HG03565 (cell line): ENCODE results near the gene B3GNT2.
A peak's percentile ranks its signal among the peaks of the same experiment; 100 is the strongest.
"Not testable (repeated sequence)": the region's sequence is repeated elsewhere in the genome, so short reads cannot be mapped to it uniquely, and the experiment has no call there.

Source experiments
- ATAC-seq: cut with Tn5 transposase; IDR thresholded peaks from one replicate; pipeline ENCODE4 v1.9.1; 2021; ENCODE audit warnings: mild to moderate bottlenecking, moderate library complexity; ENCODE audit not compliant: unreplicated experiment

Gene B3GNT2, protein sequence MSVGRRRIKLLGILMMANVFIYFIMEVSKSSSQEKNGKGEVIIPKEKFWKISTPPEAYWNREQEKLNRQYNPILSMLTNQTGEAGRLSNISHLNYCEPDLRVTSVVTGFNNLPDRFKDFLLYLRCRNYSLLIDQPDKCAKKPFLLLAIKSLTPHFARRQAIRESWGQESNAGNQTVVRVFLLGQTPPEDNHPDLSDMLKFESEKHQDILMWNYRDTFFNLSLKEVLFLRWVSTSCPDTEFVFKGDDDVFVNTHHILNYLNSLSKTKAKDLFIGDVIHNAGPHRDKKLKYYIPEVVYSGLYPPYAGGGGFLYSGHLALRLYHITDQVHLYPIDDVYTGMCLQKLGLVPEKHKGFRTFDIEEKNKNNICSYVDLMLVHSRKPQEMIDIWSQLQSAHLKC

DNA sequence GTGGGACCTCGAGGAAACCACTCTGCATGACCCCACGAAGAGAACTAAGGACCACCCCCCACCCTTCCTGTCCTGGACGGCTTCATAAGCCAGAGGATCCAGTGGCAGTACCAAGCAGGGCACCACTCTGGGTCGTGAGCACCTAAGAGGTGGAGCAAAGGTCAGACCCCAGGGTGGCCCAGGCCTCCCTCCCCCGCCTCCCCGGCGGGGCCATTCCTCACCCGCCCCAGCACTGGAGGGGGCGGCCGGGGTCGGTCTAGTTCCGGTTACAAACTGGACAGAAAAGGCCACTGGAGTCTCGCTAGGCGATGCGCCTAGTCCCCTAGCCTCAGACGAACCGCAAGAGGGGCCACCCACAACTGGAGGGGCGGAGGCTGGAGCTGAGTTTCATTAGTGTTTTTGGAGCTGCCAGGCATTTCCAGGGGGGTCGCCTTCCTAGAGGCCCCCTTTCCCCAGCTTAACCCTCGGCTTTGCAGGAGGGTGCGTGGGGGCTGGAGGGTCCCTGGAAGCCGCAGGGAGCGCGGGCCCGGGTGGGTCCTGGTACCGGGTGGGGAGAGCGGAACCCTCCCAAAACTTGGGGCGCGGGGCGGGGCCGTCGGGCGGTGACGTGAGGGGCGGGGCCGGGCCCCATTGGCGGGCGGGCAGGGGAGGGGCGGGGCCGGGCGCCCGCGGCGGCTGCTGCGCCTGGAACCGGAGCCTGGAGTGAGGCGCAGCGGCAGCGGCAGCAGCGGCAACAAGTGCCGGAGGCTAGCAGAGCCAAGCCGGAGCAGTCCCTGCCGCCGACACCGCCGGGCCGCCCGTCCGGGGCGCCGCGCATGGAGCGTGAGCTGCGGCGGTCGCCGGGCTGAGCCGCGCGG is at the start of gene B3GNT2:
Gene B3GNT2, plus strand, starts transcription at position 695 of the 857 bp plus-strand sequence. CDS start 26,106 bp downstream, outside the sequence.
- ATAC-seq = peak; percentile 36

DNA sequence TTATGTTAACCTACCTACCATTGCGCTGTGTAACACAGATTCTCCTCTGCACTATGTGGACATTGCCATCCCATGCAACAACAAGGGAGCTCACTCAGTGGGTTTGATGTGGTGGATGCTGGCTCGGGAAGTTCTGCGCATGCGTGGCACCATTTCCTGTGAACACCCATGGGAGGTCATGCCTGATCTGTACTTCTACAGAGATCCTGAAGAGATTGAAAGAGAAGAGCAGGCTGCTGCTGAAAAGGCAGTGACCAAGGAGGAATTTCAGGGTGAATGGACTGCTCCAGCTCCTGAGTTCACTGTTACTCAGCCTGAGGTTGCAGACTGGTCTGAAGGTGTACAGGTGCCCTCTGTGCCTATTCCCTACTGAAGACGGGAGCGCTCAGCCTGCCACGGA is 49.1 kb upstream of the B3GNT2 start:
- ATAC-seq = not testable (repeated sequence)

DNA sequence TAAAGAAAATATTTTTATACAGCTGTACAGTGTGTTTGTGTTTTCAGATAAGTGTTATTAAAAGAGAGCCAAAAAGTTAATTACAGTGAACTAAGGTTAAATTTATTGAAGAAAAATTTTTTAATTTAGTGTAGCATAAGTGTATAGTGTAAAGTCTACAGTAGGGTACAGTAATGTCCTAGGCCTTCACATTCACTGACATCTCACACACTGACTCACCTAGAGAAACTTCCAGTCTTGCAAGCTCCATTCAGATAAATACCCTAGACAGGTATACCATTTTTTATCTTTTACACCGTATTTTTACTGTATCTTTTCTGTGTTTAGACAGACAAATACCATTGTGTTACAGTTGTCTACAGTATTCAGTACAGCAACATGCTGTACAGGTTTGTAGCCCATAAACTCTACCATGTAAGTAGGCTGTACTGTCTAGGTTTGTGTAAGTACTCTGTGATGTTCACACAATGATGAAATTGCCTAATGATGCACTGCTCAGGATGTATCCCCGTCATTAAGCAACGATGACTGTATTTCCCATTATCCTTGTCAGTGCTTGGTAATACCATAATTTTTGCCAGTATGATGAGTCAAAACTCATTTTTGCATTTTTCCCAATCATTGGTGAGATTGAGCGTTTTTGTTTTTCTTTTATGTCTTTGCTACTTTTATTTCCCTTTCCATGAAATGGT is 48.2 kb upstream of the B3GNT2 start:
- ATAC-seq = no peak

DNA sequence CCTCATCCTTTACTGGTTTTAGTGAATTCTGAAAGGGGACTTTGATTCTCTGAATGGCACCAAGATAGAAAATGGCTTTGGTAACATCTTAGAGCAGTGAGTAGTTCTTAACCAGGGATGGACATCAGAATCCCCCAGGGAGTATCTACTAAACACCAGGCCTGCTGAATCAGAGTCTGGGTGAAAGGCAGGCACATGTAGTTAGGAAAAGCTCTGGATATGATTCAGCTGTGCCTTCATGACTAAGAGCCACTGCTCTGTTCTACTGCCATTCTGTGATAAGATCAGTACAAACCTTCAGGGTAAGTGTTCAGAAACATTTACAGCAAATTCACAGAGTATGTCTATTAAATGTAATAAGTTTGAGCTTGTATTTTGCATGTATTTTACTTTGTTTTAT is 46.2 kb upstream of the B3GNT2 start:
- no peak for ATAC-seq

DNA sequence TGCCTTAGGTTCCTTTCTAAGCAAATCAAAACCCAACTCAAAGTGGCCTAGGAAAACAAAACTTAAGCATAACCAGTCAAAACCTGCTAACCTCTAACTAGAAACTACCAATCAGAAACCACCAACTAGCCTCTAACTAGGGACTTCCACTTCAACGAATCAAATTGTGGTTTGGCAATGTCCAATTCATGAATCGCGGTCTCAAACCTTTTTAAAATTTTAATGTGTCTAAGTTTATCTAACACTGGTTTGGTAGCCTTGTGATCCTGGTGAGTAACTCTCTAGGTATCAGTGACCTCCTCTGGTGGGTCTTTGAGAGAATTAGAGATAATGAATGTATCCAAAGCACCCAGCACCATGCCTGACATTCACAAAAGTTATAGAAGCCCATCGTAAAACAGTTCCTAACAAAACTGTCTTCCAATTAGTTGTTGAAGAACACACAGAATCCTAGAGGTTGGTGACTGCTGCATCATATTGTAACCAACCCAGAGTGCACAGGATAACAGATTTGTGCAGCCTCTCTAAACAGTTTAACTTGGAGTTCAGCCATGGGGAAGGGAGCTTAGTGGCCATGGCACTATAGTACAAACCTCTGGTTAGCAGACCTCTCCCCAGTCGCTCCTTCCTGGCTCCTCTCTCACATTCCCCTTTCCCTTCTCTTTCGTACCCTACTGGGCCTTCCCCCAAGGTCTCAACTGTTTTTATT is 45.2 kb upstream of the B3GNT2 start:
- no peak for ATAC-seq

DNA sequence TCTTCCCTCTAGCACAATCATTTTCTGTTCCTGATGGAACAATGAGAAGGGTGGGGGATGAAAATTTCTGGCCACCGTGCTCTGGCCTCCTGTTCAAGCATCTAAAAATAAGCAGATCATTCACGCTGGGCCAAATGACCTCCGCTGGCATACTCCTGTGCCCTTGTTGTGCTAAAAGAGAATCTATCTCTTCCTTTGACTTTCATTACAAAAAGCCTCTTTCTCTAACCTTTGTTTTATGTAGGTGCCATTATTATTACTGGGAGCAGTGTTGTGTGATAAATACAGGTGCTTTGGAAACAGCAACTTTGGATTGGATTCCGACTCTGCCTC is 44.6 kb upstream of the B3GNT2 start:
- no peak for ATAC-seq

DNA sequence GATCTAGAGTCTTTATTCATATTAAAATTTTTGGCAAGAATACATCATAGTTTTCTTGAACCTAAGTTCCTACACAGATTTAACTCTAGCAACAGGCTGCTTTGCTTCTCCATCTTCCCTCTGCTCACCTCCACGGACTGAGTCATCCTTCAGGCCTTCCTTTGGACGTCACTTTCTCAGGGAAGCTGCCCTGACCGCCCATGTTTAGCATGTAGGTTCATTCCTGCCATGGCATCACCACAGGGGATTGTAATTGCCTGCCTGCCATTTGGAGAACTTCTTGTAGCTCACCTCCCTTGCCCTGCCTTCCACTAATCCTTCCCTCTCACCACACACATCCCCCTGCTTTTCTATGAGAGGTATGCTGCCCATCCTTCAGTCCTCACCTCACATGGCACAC is 43.9 kb upstream of the B3GNT2 start:
- ATAC-seq = no peak

DNA sequence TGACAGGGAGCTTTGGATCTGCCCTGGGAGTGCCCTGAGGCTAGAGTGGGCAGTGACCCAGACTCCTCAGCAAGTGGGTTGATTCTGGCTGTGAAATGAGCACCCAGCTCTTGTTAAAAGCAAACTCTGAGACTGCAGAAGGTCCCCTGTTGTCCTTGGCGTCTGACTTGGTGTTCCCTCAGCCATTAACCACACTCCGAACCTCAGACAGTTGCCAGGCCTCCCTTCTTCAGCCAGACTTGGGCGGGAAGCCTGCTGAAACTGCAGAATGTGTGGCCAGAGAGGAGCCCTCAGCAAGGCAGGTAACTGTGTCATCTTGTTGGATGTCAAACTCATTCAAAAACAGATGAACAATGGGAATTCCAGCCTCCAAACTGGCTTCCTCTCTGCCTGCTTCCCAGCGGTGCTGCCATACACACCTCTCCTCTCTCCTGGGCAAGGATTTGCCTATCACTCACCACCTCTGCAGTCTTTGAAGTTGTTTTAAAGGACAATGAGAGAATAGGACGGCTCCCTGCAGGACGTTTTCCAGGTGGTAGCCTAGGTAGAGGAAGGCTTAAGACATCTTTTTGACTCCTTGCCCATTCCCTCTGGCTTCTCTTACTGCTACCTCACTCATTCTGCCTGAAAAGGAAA is 38.9 kb upstream of the B3GNT2 start:
- ATAC-seq = no peak

DNA sequence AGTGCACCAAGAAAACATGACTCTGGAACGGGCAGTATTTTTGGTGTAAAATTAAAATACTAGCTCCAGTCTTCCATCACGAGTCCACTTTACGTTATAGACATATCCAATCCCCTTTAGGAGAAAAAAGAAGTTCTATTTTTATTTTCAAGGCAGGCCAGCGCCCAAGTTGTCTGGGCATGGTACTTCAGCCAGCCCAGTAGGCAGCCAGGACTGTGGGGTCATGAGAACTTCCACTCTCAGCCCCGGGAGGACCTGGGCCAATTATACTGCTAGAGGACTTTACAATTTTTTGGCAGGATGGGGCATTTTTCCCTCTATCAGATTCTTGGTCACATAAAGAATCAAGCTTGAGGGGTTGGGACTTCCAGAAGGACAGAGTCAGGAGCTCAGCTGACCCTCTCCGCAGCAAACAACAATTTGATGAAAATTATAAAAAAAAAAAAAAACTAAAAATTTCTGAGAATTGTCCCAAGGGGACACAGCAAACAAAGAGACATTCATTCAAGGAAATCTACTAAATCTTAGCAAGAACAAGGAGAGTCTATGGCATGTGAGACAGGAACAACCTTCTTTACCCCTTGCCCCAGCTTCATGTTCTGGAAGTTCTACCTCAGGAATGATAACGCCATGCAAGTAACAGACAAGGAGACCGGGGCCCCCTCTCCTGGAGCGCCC is 37.3 kb upstream of the B3GNT2 start:
- no peak for ATAC-seq

DNA sequence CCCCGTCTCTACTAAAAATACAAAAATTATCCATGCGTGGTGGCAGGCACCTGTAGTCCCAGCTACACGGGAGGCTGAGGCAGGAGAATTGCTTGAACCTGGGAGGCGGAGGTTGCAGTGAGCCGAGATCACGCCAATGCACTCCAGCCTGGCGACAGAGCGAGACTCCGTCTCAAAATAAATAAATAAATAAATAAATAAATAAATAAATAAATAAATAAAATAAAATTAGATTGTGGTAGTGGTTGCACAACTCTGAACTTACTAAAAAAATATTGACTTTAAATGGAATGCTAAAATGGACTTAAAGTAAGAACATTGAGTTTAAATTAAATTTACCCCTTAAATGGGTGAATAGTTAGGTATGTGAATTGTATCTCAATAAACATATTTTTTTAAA is 35.2 kb upstream of the B3GNT2 start:
- not testable (repeated sequence) for ATAC-seq

DNA sequence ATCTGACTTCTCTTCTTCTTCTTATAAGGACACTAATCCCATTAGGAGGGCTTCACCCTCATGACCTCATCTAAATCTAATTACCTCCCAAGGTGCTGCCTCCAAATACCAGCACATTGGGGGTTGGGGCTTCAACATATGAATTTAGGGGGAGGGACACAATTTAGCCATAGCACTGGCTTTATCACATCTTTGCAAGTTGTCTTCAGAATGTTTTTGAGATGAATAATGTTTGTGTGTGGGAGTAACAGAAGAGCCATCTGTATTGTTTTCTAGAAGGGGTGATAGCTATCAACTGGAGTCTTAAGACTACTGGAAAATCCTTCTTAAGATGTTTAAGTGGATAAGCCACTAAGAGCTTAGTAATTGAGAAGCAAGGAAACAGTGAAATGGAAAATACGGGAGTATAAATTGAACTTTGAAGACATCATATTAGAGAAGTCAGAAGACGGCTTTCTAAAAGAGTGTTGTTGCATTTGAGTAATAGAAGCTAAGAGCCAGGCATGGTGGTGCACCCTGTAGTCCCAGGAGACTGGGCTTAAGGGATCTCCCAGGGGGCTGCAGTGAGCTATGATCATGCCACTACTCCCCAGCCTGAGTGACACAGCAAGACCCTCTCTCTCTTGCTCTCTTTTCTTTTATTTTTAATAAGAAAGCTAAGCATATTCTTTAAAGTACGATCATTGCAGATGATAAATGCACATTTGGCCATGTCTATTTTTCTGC is 32.6 kb upstream of the B3GNT2 start:
- no peak for ATAC-seq

DNA sequence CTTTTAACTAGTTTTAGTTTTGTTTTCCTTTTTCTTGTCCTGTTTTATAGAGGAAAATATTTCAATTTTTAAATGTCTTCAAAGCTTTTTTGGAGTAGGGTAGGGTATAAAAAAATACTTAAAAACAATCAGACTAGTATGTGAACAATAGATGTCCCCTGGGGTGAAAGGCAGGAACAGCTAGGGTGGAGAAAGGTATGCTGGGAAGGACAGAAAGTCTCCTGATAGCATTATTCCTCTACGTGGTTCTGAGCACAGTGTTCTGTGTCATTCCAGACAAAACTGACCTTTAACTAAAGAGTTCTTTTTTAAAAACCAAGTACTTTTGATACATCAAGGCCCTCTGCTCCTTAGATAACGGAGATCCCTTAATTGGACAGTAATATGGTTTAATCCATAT is 32.1 kb upstream of the B3GNT2 start:
- no peak for ATAC-seq

DNA sequence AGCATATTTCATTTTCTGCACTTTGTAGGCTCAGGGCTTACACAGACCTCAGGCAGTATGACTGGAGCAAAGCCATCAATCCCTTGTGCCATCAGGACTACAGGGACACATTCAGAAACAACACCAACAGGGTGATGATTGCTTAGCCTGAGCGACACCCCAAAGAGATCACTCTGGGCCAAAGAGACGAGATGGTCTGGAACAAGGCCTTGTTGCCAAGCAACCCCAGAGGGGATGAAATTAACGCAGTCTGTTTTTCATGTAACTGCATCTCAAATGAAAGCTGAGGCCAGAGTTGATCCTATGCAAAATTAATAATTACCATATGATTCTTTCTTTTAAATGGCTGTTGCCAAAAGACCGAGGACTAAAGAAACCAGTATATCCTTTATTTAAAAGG is 20.2 kb upstream of the B3GNT2 start:
- no peak for ATAC-seq

DNA sequence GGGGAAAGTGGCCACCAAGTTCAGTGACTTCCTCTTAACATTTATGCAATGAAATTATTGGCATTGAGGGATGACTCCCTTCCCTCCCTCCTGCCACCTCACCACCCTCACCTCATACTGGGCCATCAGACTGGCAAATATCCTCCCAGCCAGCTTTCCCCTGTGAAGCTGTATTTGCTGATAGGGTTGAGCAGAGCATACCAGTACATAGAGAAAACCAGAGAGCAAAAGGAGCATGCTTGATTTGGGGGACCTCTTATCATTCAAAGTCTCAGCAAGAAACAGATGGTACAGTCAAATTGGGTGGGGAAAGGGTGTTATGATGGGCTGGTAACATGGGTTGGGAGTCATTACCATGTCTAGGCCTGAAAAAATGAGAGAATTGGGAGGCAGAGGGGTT is 19.1 kb upstream of the B3GNT2 start:
- no peak for ATAC-seq

DNA sequence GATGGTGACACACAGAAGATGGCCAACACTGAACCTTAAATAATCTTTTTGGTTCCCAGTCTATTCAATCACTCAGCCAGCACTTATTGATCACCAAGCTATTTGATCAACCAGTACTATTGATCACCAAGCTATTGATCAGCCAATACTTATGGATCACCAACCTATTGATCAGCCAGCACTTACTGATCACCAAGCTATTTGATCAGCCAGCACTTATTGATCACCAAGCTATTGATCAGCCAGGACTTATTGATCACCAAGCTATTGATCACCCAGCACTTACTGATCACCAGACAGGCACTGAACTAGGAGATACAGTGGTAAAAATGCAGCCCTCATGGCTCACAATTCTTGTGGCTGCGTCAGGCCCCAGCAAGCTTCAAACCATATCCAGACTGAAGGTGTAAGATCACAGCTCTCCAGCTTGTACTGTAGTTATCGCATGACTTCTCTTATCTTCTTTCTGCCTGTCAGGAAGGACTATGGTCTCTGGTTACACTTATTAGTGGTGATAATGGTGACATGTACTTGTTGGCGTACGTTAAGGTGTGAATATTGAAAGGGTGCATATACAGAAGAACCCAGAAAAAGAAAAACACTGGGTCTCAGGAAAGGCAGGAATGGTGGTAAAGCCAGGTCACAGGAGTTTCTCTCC is 18.4 kb upstream of the B3GNT2 start:
- ATAC-seq = no peak

DNA sequence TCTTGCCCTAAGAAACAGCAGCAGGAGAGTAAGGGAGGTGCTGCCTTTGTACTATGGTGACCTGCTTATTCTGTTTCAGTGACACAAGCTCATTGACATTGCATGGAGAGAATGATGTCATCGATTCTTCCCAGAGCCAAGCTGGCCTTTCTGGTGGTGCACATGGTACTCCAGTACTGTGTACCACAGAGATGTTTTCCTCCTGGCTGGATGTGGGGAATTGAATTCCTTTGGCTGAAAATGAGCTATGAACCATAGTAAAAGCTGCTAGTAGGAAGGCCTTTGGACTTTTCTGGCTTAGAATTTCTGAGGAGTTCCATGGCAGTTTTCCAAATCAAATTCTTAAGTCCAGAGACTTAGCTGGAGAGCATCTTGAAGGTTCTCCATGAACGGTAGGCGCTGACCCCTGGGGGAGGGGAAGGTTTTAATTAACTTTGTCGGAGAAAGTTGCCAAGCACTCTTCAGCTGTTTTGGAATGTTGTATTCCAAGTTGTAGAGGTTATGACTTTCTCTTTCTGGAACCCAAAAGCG is 17.1 kb upstream of the B3GNT2 start:
- no peak for ATAC-seq

DNA sequence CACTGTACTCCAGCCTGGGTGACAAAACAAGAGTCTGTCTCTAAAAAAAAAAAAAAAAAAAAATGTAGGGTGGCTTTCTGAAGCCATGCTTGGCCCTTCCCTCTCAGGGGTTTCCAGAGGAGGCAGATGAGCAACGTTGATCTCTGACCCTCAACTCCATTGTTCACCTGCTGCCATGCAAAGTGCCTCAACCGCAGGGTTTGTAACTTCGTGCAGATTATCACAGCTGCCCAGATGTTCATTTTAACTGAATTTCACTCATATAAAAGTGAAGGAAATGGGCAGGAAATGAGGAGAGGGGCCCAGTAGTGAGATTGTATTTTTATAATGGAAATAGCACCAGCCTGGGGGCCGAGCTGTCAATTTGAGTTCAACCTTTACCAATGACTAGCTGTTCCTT is 14.9 kb upstream of the B3GNT2 start:
- no peak for ATAC-seq

DNA sequence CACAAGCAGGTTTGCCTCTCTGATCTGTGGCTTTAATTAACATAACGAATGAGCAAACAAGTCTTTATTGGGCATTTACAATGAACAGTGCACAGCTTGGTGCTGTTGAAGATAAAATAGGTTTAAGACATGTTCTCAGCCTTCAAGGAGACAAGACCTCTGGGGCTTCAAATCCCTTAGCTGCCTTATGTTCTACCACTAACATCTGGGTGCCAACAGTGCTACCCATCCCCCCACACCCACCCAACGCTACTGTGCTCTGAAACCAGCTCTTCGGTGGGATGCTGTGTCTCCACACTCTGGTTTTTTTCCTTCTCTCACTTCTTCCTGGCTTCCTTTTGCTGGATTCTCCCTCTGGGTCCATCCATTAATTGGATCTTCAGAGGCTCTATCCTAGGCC is 14.1 kb upstream of the B3GNT2 start:
- no peak for ATAC-seq
